Activated CD8-positive, alpha-beta memory T cell treated with anti-CD3 and anti-CD28 coated beads for 1 hour (primary cell): Measurements from ENCODE around the gene ATG13.
A peak's percentile ranks its signal among the peaks of the same experiment; 100 is the strongest.
"Not testable (repeated sequence)": the region's sequence is repeated elsewhere in the genome, so short reads cannot be mapped to it uniquely, and the experiment has no call there.

Experiments
- DNase-seq, 2 donors: peaks; one replicate each; pipeline ENCODE4 v3.0.0-alpha.2; 2020; ENCODE audit warnings: low read depth in 1 of 2; ENCODE audit errors: extremely low read depth in 1 of 2

The ATG13 gene

GRCh38 chr11:46694607-46695006 is 77.3 kb downstream of the ATG13 start:
- no peak for DNase-seq

- no peak for DNase-seq
Measured at GRCh38 chr11:46695345-46696211, 78.2 kb downstream of the ATG13 start.

- DNase-seq = no peak
Measured at GRCh38 chr11:46696212-46696558, 78.8 kb downstream of the ATG13 start.

GRCh38 chr11:46697303-46697702 is 80.0 kb downstream of the ATG13 start:
- DNase-seq = no peak

- no peak for DNase-seq
Measured at GRCh38 chr11:46697723-46698122, 80.4 kb downstream of the ATG13 start.

GRCh38 chr11:46698597-46698996 is 81.2 kb downstream of the ATG13 start:
- no peak for DNase-seq

GRCh38 chr11:46700241-46701077 is 83.1 kb downstream of the ATG13 start, which contains the start of the genes ARHGAP1 and ZNF408:
TSS of gene ARHGAP1 (minus strand) at chr11:46700619. CDS start at chr11:46696107, 4,512 bp downstream.
TSS of gene ZNF408 (plus strand) at chr11:46701031. CDS start at chr11:46701048, 17 bp downstream.
- peak; percentile 98 to 99 for DNase-seq

GRCh38 chr11:46701078-46701654 is 83.8 kb downstream of the ATG13 start:
- no peak for DNase-seq

GRCh38 chr11:46705070-46705688 is 87.8 kb downstream of the ATG13 start:
- DNase-seq = no peak

- DNase-seq = no peak
Measured at GRCh38 chr11:46706886-46707285, 89.5 kb downstream of the ATG13 start.

- not testable (repeated sequence) for DNase-seq
Measured at GRCh38 chr11:46709351-46709750, 92.0 kb downstream of the ATG13 start.

- no peak for DNase-seq
Measured at GRCh38 chr11:46710821-46711269, 93.5 kb downstream of the ATG13 start.

GRCh38 chr11:46711303-46711702 is 94.0 kb downstream of the ATG13 start:
- DNase-seq = no peak

GRCh38 chr11:46712874-46713576 is 95.7 kb downstream of the ATG13 start:
- no peak for DNase-seq

GRCh38 chr11:46717825-46718154 is 100.4 kb downstream of the ATG13 start:
- DNase-seq = not testable (repeated sequence)

GRCh38 chr11:46718155-46719019 is 101.0 kb downstream of the ATG13 start:
- no peak for DNase-seq

GRCh38 chr11:46719048-46719542 is 101.7 kb downstream of the ATG13 start, which contains the start of gene F2:
TSS of gene F2 (plus strand) at chr11:46719213. CDS start at chr11:46719236, 23 bp downstream.
- no peak for DNase-seq

- DNase-seq = no peak
Measured at GRCh38 chr11:46719543-46720218, 102.3 kb downstream of the ATG13 start.
